ENCODE results near the gene CREBBP.

Gene CREBBP

DNA sequence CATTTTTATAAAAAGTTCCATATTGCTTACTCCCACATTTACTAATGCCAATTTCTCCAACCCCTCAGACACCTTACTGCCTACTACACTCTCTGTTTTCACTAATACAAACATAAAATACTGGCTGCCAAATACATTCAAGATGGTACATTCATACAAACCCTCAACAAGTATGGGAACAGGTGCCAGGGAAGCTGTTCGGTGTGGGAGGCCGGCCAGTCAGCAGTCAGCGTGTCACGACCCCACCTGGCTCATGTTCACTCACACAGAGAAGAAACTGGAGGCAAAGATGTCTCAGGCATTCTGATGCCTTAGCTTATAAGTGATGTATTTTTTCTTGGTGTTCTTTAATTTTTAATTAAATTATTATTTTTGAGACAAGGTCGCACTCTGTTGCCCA lies 120.8 kb downstream of the CREBBP start:
- H3K9me3 ChIP-seq (ENCODE audit: severe bottlenecking): no peaks in the 10 kb centered on the region
- H3K36me3 ChIP-seq (ENCODE audit: low read depth): peaks cover 48% of the 10 kb centered on the region
- no peak for DNase-seq (ENCODE audit: low spot score)
- no peak overlapping the region for H3K4me3 ChIP-seq (ENCODE audit: severe bottlenecking)
- no peaks in the 10 kb centered on the region for H3K27me3 ChIP-seq (ENCODE audit: insufficient read depth, poor library complexity, severe bottlenecking)
- no peak for ATAC-seq (ENCODE audit: low read depth)
- no peak overlapping the region for H3K27ac ChIP-seq (ENCODE audit: poor library complexity, severe bottlenecking)
- TF ChIP-seq CTCF (IDR thresholded peaks at IDR 0.05; ENCODE audit: poor library complexity, severe bottlenecking): no peak
- H3K4me1 ChIP-seq (ENCODE audit: insufficient read depth, poor library complexity, severe bottlenecking): no peaks in the 10 kb centered on the region

DNA sequence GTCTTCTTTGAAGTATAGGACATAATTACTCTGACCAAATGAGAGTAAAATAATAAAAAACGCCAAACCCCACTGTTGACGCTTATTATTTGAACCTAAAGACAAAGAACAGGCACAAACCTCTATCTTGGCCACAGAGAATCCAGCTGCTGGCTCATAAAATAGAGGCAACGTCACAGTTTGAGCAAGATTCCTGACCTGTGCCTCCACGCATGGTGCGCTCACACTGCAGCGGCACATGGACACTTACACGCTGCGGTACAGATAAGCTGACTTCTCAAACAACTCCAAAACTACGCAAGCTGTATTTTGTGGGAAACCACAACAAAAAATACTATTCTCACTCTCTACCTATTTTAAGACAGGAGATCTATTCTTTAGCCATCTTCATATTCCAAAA lies 124.4 kb downstream of the CREBBP start:
- ATAC-seq (ENCODE audit: low read depth) (no peak), DNase-seq (ENCODE audit: low spot score) (no peak)
- Histone ChIP-seq H3K4me3 (ENCODE audit: severe bottlenecking) (no peak overlapping the region), H3K36me3 (ENCODE audit: low read depth) (peaks cover 50% of the 10 kb centered on the region), H3K9me3 (ENCODE audit: severe bottlenecking) (no peaks in the 10 kb centered on the region), H3K27me3 (ENCODE audit: insufficient read depth, poor library complexity, severe bottlenecking) (no peaks in the 10 kb centered on the region), H3K4me1 (ENCODE audit: insufficient read depth, poor library complexity, severe bottlenecking) (no peaks in the 10 kb centered on the region), H3K27ac (ENCODE audit: poor library complexity, severe bottlenecking) (no peak overlapping the region)
- no peak for TF ChIP-seq CTCF (IDR thresholded peaks at IDR 0.05; ENCODE audit: poor library complexity, severe bottlenecking)

DNA sequence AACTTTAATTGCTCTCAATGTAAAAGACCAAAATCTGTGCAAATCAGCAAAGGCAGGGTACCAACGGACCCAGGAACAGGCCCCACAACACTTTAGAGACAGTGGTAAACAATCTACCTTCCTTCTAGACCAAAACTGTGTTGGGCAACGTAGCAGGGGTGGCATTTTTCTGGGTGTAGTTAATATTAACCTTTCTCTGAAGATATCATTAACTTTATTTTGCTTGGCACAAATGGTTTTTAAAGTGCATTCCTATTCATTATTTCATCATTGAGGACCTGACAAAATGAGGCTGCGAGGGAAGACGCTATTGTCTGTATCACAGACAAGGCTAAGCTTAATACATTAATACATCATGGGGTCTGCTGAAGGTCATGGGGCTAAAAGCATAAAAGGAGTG lies 125.3 kb downstream of the CREBBP start:
- DNase-seq (ENCODE audit: low spot score): no peak
- no peak for ATAC-seq (ENCODE audit: low read depth)
- Histone ChIP-seq H3K4me3 (ENCODE audit: severe bottlenecking) (no peak overlapping the region), H3K27ac (ENCODE audit: poor library complexity, severe bottlenecking) (no peak overlapping the region), H3K27me3 (ENCODE audit: insufficient read depth, poor library complexity, severe bottlenecking) (no peaks in the 10 kb centered on the region), H3K4me1 (ENCODE audit: insufficient read depth, poor library complexity, severe bottlenecking) (no peaks in the 10 kb centered on the region), H3K36me3 (ENCODE audit: low read depth) (peaks cover 54% of the 10 kb centered on the region), H3K9me3 (ENCODE audit: severe bottlenecking) (no peaks in the 10 kb centered on the region)
- no peak for TF ChIP-seq CTCF (IDR thresholded peaks at IDR 0.05; ENCODE audit: poor library complexity, severe bottlenecking)

DNA sequence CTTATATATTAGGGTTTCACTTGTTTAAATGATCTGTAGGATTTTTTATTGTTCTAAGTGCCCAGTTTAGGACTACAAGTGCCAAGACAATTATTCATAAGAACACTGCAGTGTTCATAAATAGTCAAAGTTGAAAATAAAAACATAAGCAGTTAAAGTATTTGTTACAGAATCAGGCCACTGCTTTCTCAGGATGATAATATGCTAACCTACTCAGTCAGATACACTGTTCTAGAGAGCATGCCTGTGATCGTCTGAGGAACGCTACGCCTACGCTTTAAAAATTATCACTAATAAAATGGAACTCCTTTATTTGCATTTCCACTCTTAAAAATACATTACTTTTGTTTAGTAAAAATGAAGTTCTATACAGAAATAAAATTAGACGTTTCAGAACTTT lies 125.7 kb downstream of the CREBBP start:
- Histone ChIP-seq H3K4me3 (ENCODE audit: severe bottlenecking) (no peak overlapping the region), H3K36me3 (ENCODE audit: low read depth) (peaks cover 56% of the 10 kb centered on the region), H3K27me3 (ENCODE audit: insufficient read depth, poor library complexity, severe bottlenecking) (no peaks in the 10 kb centered on the region), H3K4me1 (ENCODE audit: insufficient read depth, poor library complexity, severe bottlenecking) (no peaks in the 10 kb centered on the region), H3K9me3 (ENCODE audit: severe bottlenecking) (no peaks in the 10 kb centered on the region), H3K27ac (ENCODE audit: poor library complexity, severe bottlenecking) (no peak overlapping the region)
- DNase-seq (ENCODE audit: low spot score) (no peak), ATAC-seq (ENCODE audit: low read depth) (no peak)
- no peak for TF ChIP-seq CTCF (IDR thresholded peaks at IDR 0.05; ENCODE audit: poor library complexity, severe bottlenecking)

GRCh38 chr16:3754081-3754703 lies 126.3 kb downstream of the CREBBP start:
- H3K4me3 ChIP-seq (ENCODE audit: severe bottlenecking): no peak overlapping the region
- H3K9me3 ChIP-seq (ENCODE audit: severe bottlenecking): no peaks in the 10 kb centered on the region
- no peak for TF ChIP-seq CTCF (IDR thresholded peaks at IDR 0.05; ENCODE audit: poor library complexity, severe bottlenecking)
- no peak overlapping the region for H3K27ac ChIP-seq (ENCODE audit: poor library complexity, severe bottlenecking)
- no peak for ATAC-seq (ENCODE audit: low read depth)
- H3K27me3 ChIP-seq (ENCODE audit: insufficient read depth, poor library complexity, severe bottlenecking): no peaks in the 10 kb centered on the region
- peaks cover 61% of the 10 kb centered on the region for H3K36me3 ChIP-seq (ENCODE audit: low read depth)
- DNase-seq (ENCODE audit: low spot score): no peak
- no peaks in the 10 kb centered on the region for H3K4me1 ChIP-seq (ENCODE audit: insufficient read depth, poor library complexity, severe bottlenecking)

All from RWPE2 (cell line).